T-cell (primary cell): ENCODE data around the gene NECAP2. TPM values are rescaled to one million over a fixed set of nuclear protein-coding genes. Genes with fewer than 3 reads are reported as not detected.

Experiments used
- ATAC-seq, 4 experiments: fragments of 200-7000 bp in 3 of 4; fragments of 150-1000 bp in 1 of 4; cut with Tn5 transposase; replicated peaks in 1 of 4; 1 replicate in 3 of 4; 2 replicates in 1 of 4; pipeline ENCODE4 v1.10.0; 2021; ENCODE audit warnings: moderate library complexity in 3 of 4, mild to moderate bottlenecking in 2 of 4, moderate number of reproducible peaks in 1 of 4
- CTCF ChIA-PET, 2 donors: fragments of 300-600 bp; sonication (Branson Sonifier 250); formaldehyde crosslinking; loops; one replicate each; lab custom pipeline; 2022; ENCODE audit warnings: antibody characterized with exemption in 2 of 2; lab: Charles Lee
- POLR2A ChIA-PET, 2 donors: fragments of 300-600 bp; sonication (Branson Sonifier 250); formaldehyde crosslinking; loops; one replicate each; lab custom pipeline; 2022; ENCODE audit warnings: antibody characterized with exemption in 2 of 2; lab: Charles Lee
- DNase-seq, 35 experiments: peaks; one replicate each; pipeline versions ENCODE4 v3.0.0 to v3.0.0-alpha.2; 2013 to 2023
- H3K27ac ChIP-seq: one replicate; pipeline ENCODE4 v1.5.1; 2013; ENCODE audit warnings: low read length
- H3K27me3 ChIP-seq, 2 experiments: replicated peaks in 1 of 2; 1 replicate in 1 of 2; 2 replicates in 1 of 2; pipeline versions ENCODE4 v1.6.1 to v1.7.0; 2013; ENCODE audit warnings: low read length in 1 of 2, mixed read lengths in 1 of 2; ENCODE audit not compliant: control insufficient read depth in 2 of 2, insufficient read depth in 2 of 2; ENCODE audit errors: extremely low read depth in 1 of 2
- H3K36me3 ChIP-seq, 2 donors: 1 replicate in 1 of 2; 2 replicates in 1 of 2; pipeline versions ENCODE4 v1.6.1 to v1.7.0; 2013; ENCODE audit warnings: low read length in 1 of 2; ENCODE audit not compliant: control insufficient read depth in 2 of 2, insufficient read depth in 1 of 2; ENCODE audit errors: extremely low read depth in 1 of 2
- H3K4me1 ChIP-seq, 2 experiments: 1 replicate in 1 of 2; 2 replicates in 1 of 2; pipeline versions ENCODE4 v1.6.1 to v1.7.0; 2013; ENCODE audit warnings: low read length in 2 of 2, mixed read lengths in 1 of 2; ENCODE audit not compliant: insufficient read depth in 2 of 2, control insufficient read depth in 1 of 2; ENCODE audit errors: extremely low read depth in 1 of 2
- H3K4me3 ChIP-seq, 2 donors: 1 replicate in 1 of 2; 2 replicates in 1 of 2; pipeline versions ENCODE4 v1.5.1 to v1.7.0; 2013; ENCODE audit warnings: mild to moderate bottlenecking in 2 of 2, low read length in 1 of 2, moderate library complexity in 1 of 2; ENCODE audit not compliant: control insufficient read depth in 1 of 2; ENCODE audit errors: extremely low read depth in 1 of 2
- H3K9me3 ChIP-seq: 2 replicates; pipeline ENCODE4 v1.7.0; 2013
- H3K27ac Mint-ChIP-seq, 2 donors: one replicate each; pipeline ENCODE4 v1.8.0; 2020 to 2021; ENCODE audit warnings: mild to moderate bottlenecking in 2 of 2, mixed read lengths in 2 of 2
- H3K27me3 Mint-ChIP-seq, 2 donors: one replicate each; pipeline ENCODE4 v1.8.0; 2021 to 2022; ENCODE audit warnings: mixed read lengths in 2 of 2
- H3K36me3 Mint-ChIP-seq: one replicate; pipeline ENCODE4 v1.8.0; 2021; ENCODE audit warnings: mixed read lengths
- H3K4me1 Mint-ChIP-seq, 3 donors: one replicate each; pipeline ENCODE4 v1.8.0; 2020 to 2022; ENCODE audit warnings: mixed read lengths in 3 of 3, mild to moderate bottlenecking in 1 of 3
- H3K4me3 Mint-ChIP-seq, 3 donors: one replicate each; pipeline ENCODE4 v1.8.0; 2020 to 2022; ENCODE audit warnings: mild to moderate bottlenecking in 3 of 3, mixed read lengths in 3 of 3, moderate library complexity in 3 of 3
- H3K9me3 Mint-ChIP-seq, 3 donors: one replicate each; pipeline ENCODE4 v1.8.0; 2020 to 2022; ENCODE audit warnings: mixed read lengths in 3 of 3
- WGBS: methylation state at CpG from one replicate; pipeline ENCODE4 v1.1.5; 2013; ENCODE audit warnings: missing lambda C conversion rate; ENCODE audit not compliant: insufficient coverage; 5-methylcytosine and 5-hydroxymethylcytosine counted together
- total RNA-seq, 35 experiments: library from RNA in 6 of 35; stranded (reverse) in 6 of 35; fragments of 120-200 nt in 1 of 35; gene quantifications; one replicate each; pipeline versions ENCODE4 v1.2.1 to v1.2.4 and lab custom pipeline; 2013 to 2026

The NECAP2 gene
- total RNA-seq, 5 donors from 2014 or later (not counting 1 experiment from before 2014, with no cell fraction given), result 98.4 to 149 (median 138) TPM

DNA sequence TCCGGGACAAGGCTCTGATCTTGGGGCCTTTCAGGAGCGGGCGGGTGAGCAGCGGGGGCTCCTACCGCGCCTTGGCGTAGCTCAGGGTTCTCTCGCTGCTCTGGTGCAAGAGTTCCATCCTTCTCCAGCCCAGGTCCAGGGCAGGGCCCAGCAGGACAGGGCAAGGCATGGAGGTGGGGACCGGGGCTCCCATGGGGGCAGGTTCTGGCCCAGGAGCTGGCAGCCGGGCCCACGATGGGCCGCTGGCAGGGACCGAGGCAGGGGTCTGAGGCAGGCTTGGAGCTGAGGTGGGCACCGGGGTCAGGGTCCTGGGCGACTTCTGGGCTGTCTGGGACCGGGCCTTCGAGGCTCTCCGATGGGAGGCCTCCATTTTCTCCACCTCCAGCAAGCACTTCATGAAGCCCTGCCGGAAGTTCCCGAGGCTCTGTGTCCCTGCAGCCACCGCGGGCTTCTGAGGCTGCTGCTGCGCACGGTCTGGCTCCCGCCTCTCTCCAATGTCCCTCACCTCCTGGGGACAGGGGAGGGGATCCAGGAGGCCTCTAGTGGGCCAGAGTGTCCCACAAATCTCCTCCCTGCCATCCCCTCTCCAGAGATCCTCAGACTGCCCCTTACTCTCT lies 30.9 kb upstream of the NECAP2 start:
- no peak overlapping the region for H3K4me3 ChIP-seq
- no peak overlapping the region for H3K27ac Mint-ChIP-seq
- H3K27me3 Mint-ChIP-seq, result peaks cover 0 to 1% of the 10 kb centered on the region in 2 donors
- 89% methylated on average over 8 of the region's 25 CpGs for WGBS
- no peak overlapping the region for H3K27ac ChIP-seq
- DNase-seq, result no peak
- no peaks in the 10 kb centered on the region for H3K9me3 Mint-ChIP-seq
- peak in 1 of 4 experiments; percentile 28 for ATAC-seq
- POLR2A ChIA-PET, result no interaction called here
- peaks cover 0 to 6% of the 10 kb centered on the region in 2 experiments for H3K27me3 ChIP-seq
- H3K4me1 ChIP-seq, result no peaks in the 10 kb centered on the region
- H3K36me3 Mint-ChIP-seq, result no peaks in the 10 kb centered on the region
- no peaks in the 10 kb centered on the region for H3K36me3 ChIP-seq
- H3K4me1 Mint-ChIP-seq, result no peaks in the 10 kb centered on the region
- no peak overlapping the region for H3K4me3 Mint-ChIP-seq
- H3K9me3 ChIP-seq, result no peaks in the 10 kb centered on the region
- CTCF ChIA-PET, result no interaction called here

DNA sequence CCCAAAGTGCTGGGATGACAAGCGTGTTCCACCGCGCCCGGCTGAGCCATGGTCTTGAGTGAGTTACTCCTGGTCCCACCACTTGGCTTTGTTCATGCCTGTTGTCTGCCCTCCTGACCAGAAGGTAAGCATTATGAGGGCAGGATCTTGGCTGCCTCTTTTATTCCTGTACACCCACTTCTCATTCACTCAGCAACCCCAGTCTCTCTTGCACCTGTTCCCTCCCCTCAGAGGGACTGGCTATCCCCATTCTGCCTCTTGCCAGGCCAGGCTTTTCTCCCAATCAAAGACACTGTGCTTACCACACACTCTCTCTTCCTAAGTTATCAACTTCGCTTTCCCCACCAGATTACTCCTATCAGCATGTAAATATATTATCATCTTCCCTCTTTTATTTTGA lies 29.7 kb upstream of the NECAP2 start:
- POLR2A ChIA-PET, result no interaction called here
- ATAC-seq (no peak), DNase-seq (no peak)
- Mint-ChIP-seq H3K9me3 (no peaks in the 10 kb centered on the region), H3K4me3 (no peak overlapping the region), H3K4me1 (no peaks in the 10 kb centered on the region), H3K27ac (no peak overlapping the region), H3K36me3 (no peaks in the 10 kb centered on the region), H3K27me3 (peaks cover 0 to 1% of the 10 kb centered on the region in 2 donors)
- H3K9me3 ChIP-seq, result no peaks in the 10 kb centered on the region
- CTCF ChIA-PET, result no interaction called here
- H3K36me3 ChIP-seq, result no peaks in the 10 kb centered on the region
- H3K4me1 ChIP-seq, result no peaks in the 10 kb centered on the region
- H3K4me3 ChIP-seq, result no peak overlapping the region
- 98% methylated on average over 4 of the region's 5 CpGs for WGBS
- no peak overlapping the region for H3K27ac ChIP-seq
- H3K27me3 ChIP-seq, result peaks cover 0 to 9% of the 10 kb centered on the region in 2 experiments

DNA sequence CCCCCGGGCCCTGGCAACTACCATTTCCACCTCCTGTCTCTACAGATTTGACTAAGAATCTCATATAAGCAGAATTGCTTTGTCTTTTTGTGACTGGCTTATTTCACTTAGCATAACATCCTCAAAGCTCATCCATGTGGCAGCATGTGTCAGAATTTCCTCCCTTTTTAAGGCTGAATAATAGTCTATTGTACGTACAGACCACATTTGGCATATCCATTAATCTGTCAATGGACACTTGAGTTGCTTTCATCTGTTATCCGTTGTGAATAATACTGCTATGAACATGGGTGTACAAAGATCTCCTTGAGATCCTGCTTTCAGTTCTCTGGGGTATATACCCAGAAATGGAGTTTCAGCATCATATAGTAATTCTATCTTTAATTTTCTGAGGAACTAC lies 27.3 kb upstream of the NECAP2 start:
- ATAC-seq (no peak), DNase-seq (no peak)
- H3K36me3 Mint-ChIP-seq, result no peaks in the 10 kb centered on the region
- Histone ChIP-seq H3K36me3 (no peaks in the 10 kb centered on the region), H3K4me3 (no peak overlapping the region), H3K27me3 (peaks cover 0 to 9% of the 10 kb centered on the region in 2 experiments), H3K4me1 (no peaks in the 10 kb centered on the region), H3K9me3 (no peaks in the 10 kb centered on the region), H3K27ac (no peak overlapping the region)
- ChIA-PET POLR2A (no interaction called here), CTCF (no interaction called here)
- H3K4me1 Mint-ChIP-seq, result no peaks in the 10 kb centered on the region
- no peak overlapping the region for H3K4me3 Mint-ChIP-seq
- H3K9me3 Mint-ChIP-seq, result no peaks in the 10 kb centered on the region
- 73% methylated on average over 2 of the region's 3 CpGs for WGBS
- no peak overlapping the region for H3K27ac Mint-ChIP-seq
- peaks cover 0 to 1% of the 10 kb centered on the region in 2 donors for H3K27me3 Mint-ChIP-seq

DNA sequence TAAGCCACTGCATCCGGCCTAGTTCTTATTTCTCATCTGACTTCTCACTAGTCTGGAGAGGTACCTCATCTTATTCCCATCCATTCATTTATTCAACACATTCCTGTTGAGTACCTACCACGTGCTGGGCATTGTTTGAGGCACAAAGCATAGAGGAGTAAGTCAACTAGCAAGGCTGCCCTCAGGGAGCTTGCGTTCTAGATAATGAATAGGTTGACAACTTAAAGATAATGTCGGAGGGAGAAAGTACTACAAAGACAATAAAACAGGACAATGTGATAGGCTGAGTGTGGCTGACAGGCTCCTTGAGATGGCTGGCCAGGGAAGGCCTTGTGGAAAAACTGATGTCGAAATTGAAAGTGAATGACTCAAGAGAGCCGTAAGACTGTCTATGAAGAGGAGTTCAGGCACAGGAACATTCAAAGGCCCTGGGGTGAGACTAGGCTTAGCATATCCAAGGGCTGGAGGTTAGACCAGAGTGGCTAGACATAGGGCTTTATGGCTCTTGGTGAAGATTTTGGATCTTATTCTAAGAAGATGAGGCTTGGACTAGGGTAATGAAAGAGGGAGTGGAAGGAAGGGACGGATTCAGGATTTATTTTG lies 21.6 kb upstream of the NECAP2 start:
- H3K36me3 ChIP-seq, result no peaks in the 10 kb centered on the region
- H3K4me1 Mint-ChIP-seq, result peaks cover 23 to 36% (median 35%) of the 10 kb centered on the region in 3 donors
- H3K4me3 Mint-ChIP-seq, result peak overlapping the region in 1 of 3 donors; percentile 80
- ChIA-PET POLR2A (no interaction called here), CTCF (no interaction called here)
- peaks cover 10 to 30% of the 10 kb centered on the region in 2 experiments for H3K4me1 ChIP-seq
- no peaks in the 10 kb centered on the region for H3K9me3 Mint-ChIP-seq
- H3K9me3 ChIP-seq, result no peaks in the 10 kb centered on the region
- no peaks in the 10 kb centered on the region for H3K27me3 Mint-ChIP-seq
- 84% methylated on average over 6 of the region's 7 CpGs for whole genome bisulfite sequencing
- no peak for ATAC-seq
- DNase-seq, result no peak
- H3K27ac ChIP-seq, result no peak overlapping the region
- no peaks in the 10 kb centered on the region for H3K36me3 Mint-ChIP-seq
- peak overlapping the region; percentile 25 to 65 for H3K27ac Mint-ChIP-seq
- no peak overlapping the region for H3K4me3 ChIP-seq
- peaks cover 0 to 2% of the 10 kb centered on the region in 2 experiments for H3K27me3 ChIP-seq

DNA sequence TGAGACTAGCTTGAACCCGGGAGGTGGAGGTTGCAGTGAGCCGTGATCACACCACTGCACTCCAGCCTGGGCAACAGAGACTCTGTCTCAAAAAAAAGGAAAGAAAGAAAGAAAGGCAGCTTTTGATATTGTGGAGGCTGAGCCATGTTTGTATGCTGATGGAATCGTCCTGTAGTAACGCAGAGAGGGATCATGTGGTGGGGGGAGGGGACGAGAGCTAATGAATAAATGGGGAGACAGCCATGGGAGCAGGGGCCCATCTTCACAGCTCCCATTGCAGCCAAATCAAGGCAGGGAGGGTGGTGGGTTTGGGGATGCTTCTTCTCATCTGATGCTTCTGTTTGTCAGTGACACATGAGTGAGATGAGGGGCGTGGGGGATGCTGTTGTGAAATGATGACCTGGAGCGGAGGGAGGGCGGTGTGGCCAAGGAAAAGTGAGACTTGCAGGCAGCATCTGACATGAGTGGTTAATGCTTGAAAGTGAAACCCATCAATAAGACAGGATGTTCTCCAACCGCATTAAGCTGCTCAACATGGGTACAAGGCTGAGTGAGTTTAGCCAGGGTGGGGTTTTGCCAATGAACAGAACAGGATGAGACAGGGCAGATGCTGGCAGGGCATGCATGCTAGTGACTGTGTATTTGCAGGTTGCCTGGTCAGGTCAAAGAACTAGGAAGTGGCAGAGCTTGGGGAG lies 20.0 kb upstream of the NECAP2 start:
- Histone ChIP-seq H3K4me1 (peaks cover 10 to 30% of the 10 kb centered on the region in 2 experiments), H3K9me3 (no peaks in the 10 kb centered on the region), H3K27me3 (no peaks in the 10 kb centered on the region), H3K36me3 (no peaks in the 10 kb centered on the region), H3K27ac (peak overlapping the region; percentile 70), H3K4me3 (peak overlapping the region in 1 of 2 donors; percentile 6)
- Mint-ChIP-seq H3K4me3 (peak overlapping the region; percentile 52 to 80 (median 62)), H3K9me3 (no peaks in the 10 kb centered on the region), H3K27me3 (no peaks in the 10 kb centered on the region), H3K4me1 (peaks cover 23 to 36% (median 35%) of the 10 kb centered on the region in 3 donors), H3K27ac (peak overlapping the region; percentile 93 to 95), H3K36me3 (no peaks in the 10 kb centered on the region)
- CTCF ChIA-PET, result no interaction called here
- peak; percentile 96 to 98 (median 98) for ATAC-seq
- POLR2A ChIA-PET, result interaction anchor here in 1 of 2 donors (0.6 kb wide), 2 partner anchors 57 to 214 kb away, joined by 4 to 8 read pairs; no protein-coding TSS in a partner anchor
- WGBS, result 38% methylated on average over 7 of the region's 9 CpGs
- peak; percentile 14 to 74 (median 41) for DNase-seq

DNA sequence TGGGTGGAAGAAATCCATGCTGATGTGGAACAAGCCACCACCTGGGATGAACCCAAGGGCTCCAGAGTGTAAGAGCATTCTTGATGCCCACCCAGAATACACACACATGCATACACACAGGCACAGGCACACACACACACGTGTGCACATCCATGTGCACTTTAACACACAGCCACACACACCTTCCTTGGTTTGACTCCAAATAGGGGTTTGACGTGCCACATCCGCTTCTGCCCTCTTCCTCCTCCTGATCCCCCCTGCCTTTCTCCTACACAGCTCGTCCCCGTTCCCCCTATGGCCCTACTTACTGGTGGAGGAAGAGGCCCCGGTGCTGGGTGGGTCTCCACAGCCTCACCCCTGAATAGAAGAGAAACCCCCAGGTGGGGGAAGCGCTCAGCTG lies 19.3 kb upstream of the NECAP2 start:
- no peaks in the 10 kb centered on the region for H3K27me3 ChIP-seq
- POLR2A ChIA-PET, result interaction anchor here in 1 of 2 donors (0.6 kb wide), 2 partner anchors 58 to 214 kb away, joined by 4 to 8 read pairs; no protein-coding TSS in a partner anchor
- Mint-ChIP-seq H3K4me3 (peak overlapping the region; percentile 21 to 80 (median 52)), H3K9me3 (no peaks in the 10 kb centered on the region), H3K36me3 (no peaks in the 10 kb centered on the region), H3K27ac (peak overlapping the region; percentile 93 to 95), H3K4me1 (peaks cover 23 to 36% (median 35%) of the 10 kb centered on the region in 3 donors), H3K27me3 (no peaks in the 10 kb centered on the region)
- WGBS, result 72% methylated on average over 2 of the region's 7 CpGs
- CTCF ChIA-PET, result no interaction called here
- peak overlapping the region; percentile 70 for H3K27ac ChIP-seq
- peak; percentile 12 to 48 (median 40) for ATAC-seq
- DNase-seq, result peak in 1 of 35 experiments; percentile 27
- H3K4me3 ChIP-seq, result no peak overlapping the region
- peaks cover 10 to 30% of the 10 kb centered on the region in 2 experiments for H3K4me1 ChIP-seq
- H3K36me3 ChIP-seq, result no peaks in the 10 kb centered on the region
- no peaks in the 10 kb centered on the region for H3K9me3 ChIP-seq
